ENCODE measurements around the gene CISTR.
"Not testable (repeated sequence)": the region's sequence is repeated elsewhere in the genome, so short reads cannot be mapped to it uniquely, and the experiment has no call there.

CISTR gene

DNA sequence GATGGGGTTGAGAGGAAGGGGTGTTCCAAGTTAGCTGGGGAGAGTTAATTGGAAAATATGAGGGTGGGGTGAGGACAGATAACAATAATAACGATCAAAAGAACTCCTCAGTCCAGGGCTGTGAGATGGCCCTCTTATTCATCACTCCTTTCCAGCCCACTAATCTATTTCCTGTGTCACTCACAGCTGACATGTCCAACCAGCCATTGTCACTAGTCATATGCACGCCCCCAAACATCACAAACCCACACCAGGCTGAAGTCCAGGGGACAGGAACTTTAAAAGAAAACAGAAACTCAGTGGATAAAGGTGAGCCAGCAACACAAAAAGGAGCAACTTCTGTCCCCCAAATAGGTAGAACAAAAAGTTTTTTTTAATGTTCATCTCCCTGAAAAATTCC lies 25.4 kb downstream of the CISTR start:
- DNase-seq (ENCODE audit: low read depth), result no peak
- TF ChIP-seq, protein P1, sequence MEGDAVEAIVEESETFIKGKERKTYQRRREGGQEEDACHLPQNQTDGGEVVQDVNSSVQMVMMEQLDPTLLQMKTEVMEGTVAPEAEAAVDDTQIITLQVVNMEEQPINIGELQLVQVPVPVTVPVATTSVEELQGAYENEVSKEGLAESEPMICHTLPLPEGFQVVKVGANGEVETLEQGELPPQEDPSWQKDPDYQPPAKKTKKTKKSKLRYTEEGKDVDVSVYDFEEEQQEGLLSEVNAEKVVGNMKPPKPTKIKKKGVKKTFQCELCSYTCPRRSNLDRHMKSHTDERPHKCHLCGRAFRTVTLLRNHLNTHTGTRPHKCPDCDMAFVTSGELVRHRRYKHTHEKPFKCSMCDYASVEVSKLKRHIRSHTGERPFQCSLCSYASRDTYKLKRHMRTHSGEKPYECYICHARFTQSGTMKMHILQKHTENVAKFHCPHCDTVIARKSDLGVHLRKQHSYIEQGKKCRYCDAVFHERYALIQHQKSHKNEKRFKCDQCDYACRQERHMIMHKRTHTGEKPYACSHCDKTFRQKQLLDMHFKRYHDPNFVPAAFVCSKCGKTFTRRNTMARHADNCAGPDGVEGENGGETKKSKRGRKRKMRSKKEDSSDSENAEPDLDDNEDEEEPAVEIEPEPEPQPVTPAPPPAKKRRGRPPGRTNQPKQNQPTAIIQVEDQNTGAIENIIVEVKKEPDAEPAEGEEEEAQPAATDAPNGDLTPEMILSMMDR (IDR thresholded peaks at IDR 0.05; ENCODE audit: low read length, missing control alignments), result no peak
- H3K4me3 ChIP-seq (replicated peaks; ENCODE audit: low read depth, low read length), result peak overlapping the region; percentile 63

DNA sequence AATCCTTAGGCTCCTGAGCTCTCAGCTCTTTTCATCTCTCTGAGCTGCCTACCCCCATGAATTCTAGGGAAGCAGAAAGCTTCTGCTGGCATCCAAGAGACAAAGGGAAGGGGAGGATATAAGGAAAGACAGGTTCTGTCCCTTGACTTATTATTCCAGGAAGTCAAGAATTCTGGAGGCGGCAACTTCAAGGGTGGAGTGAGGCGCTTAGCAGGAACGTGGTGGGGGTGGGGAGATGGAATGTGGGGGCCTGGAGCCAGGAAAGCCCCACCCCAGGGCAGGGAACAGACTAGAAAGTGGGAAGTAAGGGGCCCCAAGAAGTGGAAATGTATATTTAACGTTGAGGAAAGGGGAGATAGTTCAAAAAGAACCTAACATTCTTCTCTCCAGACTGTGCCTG lies 26.0 kb downstream of the CISTR start:
- DNase-seq (ENCODE audit: low read depth), result no peak
- peak overlapping the region; percentile 63 for H3K4me3 ChIP-seq (replicated peaks; ENCODE audit: low read depth, low read length)
- TF ChIP-seq, protein P1 (IDR thresholded peaks at IDR 0.05; ENCODE audit: low read length, missing control alignments), result no peak

DNA sequence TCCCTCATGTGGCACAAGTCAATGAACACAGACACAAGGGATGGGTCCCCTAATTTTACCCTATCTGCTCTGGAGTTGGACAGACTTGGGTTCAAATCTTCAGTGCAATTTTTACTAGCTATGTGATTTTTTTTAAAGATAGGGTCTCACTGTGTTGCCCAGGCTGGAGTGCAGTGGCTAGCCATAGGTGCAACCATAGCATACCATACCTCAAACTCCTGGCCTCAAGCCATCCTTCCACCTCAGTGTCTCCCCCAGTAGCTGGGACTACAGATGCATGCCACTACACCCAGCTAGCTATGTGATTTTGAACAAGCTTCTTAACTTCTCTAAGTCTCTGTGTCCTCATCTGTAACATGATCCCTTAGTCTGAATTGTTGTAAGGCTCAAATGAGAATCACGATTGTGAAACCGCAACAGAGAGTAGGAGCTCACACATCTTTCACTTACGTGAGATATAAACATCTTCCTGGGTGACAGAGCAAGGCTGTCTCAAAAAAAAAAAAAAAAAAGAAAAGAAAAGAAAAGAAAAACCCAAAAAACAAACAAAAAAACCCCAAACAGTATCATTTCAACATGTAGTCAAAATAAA lies 29.2 kb downstream of the CISTR start:
- DNase-seq (ENCODE audit: low read depth), result no peak
- TF ChIP-seq, protein P1 (IDR thresholded peaks at IDR 0.05; ENCODE audit: low read length, missing control alignments), result no peak
- no peak overlapping the region for H3K4me3 ChIP-seq (replicated peaks; ENCODE audit: low read depth, low read length)

DNA sequence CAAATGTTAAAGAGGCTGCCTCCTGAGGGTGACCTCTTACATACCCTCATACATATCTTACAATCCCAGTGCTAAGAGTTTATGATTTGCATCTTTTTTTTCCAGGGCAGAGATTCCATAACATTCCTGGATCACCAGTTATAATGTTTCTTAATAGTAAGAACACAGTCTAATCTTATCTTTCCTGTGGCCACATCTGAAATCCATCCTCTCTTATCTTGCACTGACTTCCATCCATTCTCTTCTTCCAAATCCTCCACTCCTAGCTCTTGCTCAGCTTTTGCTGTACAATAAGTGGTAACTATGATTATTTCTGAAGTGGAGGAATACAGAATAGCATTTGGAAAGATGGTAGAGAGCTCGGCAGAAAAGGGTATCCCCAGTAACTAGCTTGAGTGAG lies 30.8 kb downstream of the CISTR start:
- no peak for DNase-seq (ENCODE audit: low read depth)
- TF ChIP-seq, protein P1 (IDR thresholded peaks at IDR 0.05; ENCODE audit: low read length, missing control alignments), result no peak

DNA sequence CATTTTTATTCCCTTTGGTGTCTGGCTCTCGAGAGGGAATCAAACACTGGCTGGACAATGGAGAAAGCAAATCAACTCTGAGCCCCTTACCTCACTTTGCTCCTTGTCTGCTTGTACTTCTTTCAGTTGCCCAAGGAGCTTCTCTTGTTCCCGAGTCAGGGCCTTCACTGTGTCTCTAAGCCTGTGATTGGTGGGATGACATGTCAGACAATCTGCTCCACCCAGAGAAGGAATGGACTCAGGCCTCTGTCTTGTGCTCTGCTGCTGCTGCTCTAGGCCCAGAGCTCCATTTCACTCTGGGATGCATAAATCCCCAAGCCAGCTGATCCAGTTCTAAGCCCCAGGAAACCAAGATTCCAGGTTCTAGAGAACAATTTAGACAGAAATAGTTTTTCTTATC lies 32.1 kb downstream of the CISTR start:
- no peak overlapping the region for H3K4me3 ChIP-seq (replicated peaks; ENCODE audit: low read depth, low read length)
- TF ChIP-seq, protein P1 (IDR thresholded peaks at IDR 0.05; ENCODE audit: low read length, missing control alignments), result no peak
- no peak for DNase-seq (ENCODE audit: low read depth)

More for the DNA sequence above, 30.8 kb downstream of the CISTR start:
- H3K4me3 ChIP-seq (replicated peaks; ENCODE audit: low read depth, low read length), result no peak overlapping the region

DNA sequence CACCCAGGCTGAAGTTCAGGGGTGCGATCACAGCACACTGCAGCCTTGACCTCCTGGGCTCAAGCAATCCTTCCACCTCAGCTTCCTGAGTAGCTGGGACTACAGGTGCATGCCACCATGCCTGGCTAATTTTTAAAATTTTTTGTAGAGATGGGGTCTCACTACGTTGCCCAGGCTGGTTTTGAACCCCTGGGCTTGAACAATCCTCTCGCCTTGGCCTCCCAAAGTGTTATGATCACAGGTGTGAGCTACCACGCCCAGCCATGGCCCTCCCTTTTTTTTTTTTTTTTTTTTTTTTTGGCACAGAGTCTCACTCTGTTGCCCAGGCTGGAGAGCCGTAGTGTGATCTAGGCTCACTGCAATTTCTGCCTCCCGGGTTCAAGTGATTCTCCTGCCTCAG lies 33.2 kb downstream of the CISTR start:
- DNase-seq (ENCODE audit: low read depth); H3K4me3 ChIP-seq (replicated peaks; ENCODE audit: low read depth, low read length): not testable (repeated sequence)

DNA sequence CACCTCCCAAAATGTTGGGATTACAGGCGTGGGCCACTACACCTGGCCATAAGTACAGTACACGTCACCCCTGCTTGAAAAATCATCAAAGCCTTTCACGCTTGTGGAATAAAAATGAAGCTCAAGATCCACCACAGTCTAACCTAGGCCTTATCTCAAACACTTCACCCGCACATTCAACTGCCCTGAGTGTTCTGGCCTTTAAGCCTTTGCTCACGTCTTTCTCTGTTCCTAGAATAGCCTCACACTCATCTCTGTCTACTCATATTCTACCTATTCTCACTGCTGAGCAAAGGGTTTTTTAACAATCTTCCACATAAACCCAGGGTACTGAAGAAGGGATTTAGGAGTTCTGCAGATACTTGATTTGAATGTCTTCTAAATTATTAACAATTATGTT lies 34.5 kb downstream of the CISTR start:
- H3K4me3 ChIP-seq (replicated peaks; ENCODE audit: low read depth, low read length), result no peak overlapping the region
- DNase-seq (ENCODE audit: low read depth), result no peak
- TF ChIP-seq, protein P1 (IDR thresholded peaks at IDR 0.05; ENCODE audit: low read length, missing control alignments), result no peak
